Activated CD8-positive, alpha-beta memory T cell treated with anti-CD3 and anti-CD28 coated beads, Interleukin-2, amount 10 ng/mL, durations not matched to agents 7 days and 5 days (primary cell): ENCODE measurements around the gene LAG3. TPM values are rescaled to one million over a fixed set of nuclear protein-coding genes. Genes with fewer than 3 reads are reported as not detected.

Experiments
- ATAC-seq: fragments of 150-1000 bp; cut with Tn5 transposase; one replicate; pipeline ENCODE4 v1.10.0; 2021; ENCODE audit warnings: moderate library complexity
- CTCF ChIA-PET: fragments of 350-600 bp; sonication (Branson Sonifier 250); formaldehyde crosslinking; loops from one replicate; lab custom pipeline; 2021; ENCODE audit warnings: antibody characterized with exemption; lab: Charles Lee
- DNase-seq: peaks from one replicate; pipeline ENCODE4 v3.0.0-alpha.2; 2020
- H3K27ac Mint-ChIP-seq: one replicate; pipeline ENCODE4 v1.8.0; 2021; ENCODE audit warnings: mild to moderate bottlenecking, mixed read lengths
- H3K27me3 Mint-ChIP-seq: one replicate; pipeline ENCODE4 v1.8.0; 2021; ENCODE audit warnings: mixed read lengths
- H3K36me3 Mint-ChIP-seq: one replicate; pipeline ENCODE4 v1.8.0; 2021; ENCODE audit warnings: mild to moderate bottlenecking, mixed read lengths
- H3K4me1 Mint-ChIP-seq: one replicate; pipeline ENCODE4 v1.8.0; 2021; ENCODE audit warnings: mixed read lengths
- H3K4me3 Mint-ChIP-seq: one replicate; pipeline ENCODE4 v1.8.0; 2021; ENCODE audit warnings: mild to moderate bottlenecking, moderate library complexity, mixed read lengths
- H3K9me3 Mint-ChIP-seq: one replicate; pipeline ENCODE4 v1.8.0; 2022; ENCODE audit warnings: low read depth, mixed read lengths
- total RNA-seq, 2 experiments: library from RNA; stranded (reverse); gene quantifications; one replicate each; pipeline ENCODE4 v1.2.3, GENCODE V29; 2021

Gene LAG3
- total RNA-seq, 2 experiments from 2014 or later = 320 to 420 TPM

- no peak overlapping the region for H3K4me3 Mint-ChIP-seq
- no peak for DNase-seq
- no peak for ATAC-seq
Measured at GRCh38 chr12:6790496-6791150, 18.3 kb downstream of the LAG3 start.

GRCh38 chr12:6791931-6792520 lies 19.7 kb downstream of the LAG3 start:
- Mint-ChIP-seq H3K27ac (no peak overlapping the region), H3K9me3 (no peaks in the 10 kb centered on the region), H3K27me3 (peaks cover 29% of the 10 kb centered on the region), H3K4me3 (no peak overlapping the region), H3K4me1 (peaks cover 23% of the 10 kb centered on the region), H3K36me3 (no peaks in the 10 kb centered on the region)
- DNase-seq (no peak), ATAC-seq (no peak)
- CTCF ChIA-PET = interaction anchor here (1.0 to 2.5 kb wide), 7 partner anchors 12 to 39 kb away, joined by 3 to 11 read pairs (median 6); partner anchors contain the start of genes MLF2 and PTMS

More at GRCh38 chr12:6790496-6791150, 18.3 kb downstream of the LAG3 start:
- Mint-ChIP-seq H3K27ac (no peak overlapping the region), H3K9me3 (no peaks in the 10 kb centered on the region), H3K27me3 (peaks cover 21% of the 10 kb centered on the region), H3K36me3 (no peaks in the 10 kb centered on the region), H3K4me1 (peaks cover 27% of the 10 kb centered on the region)
- CTCF ChIA-PET = no interaction called here

GRCh38 chr12:6792522-6793201 lies 20.3 kb downstream of the LAG3 start:
- H3K4me3 Mint-ChIP-seq = no peak overlapping the region
- CTCF ChIA-PET = interaction anchor here (0.6 to 2.5 kb wide), 8 partner anchors 13 to 39 kb away, joined by 3 to 11 read pairs (median 6); partner anchors contain the start of genes MLF2 and PTMS
- ATAC-seq = peak; percentile 43
- H3K4me1 Mint-ChIP-seq = peaks cover 23% of the 10 kb centered on the region
- DNase-seq = no peak
- H3K9me3 Mint-ChIP-seq = no peaks in the 10 kb centered on the region
- H3K27me3 Mint-ChIP-seq = peaks cover 29% of the 10 kb centered on the region
- H3K36me3 Mint-ChIP-seq = no peaks in the 10 kb centered on the region
- H3K27ac Mint-ChIP-seq = no peak overlapping the region

- Mint-ChIP-seq H3K4me3 (no peak overlapping the region), H3K27me3 (peaks cover 24% of the 10 kb centered on the region), H3K4me1 (peaks cover 19% of the 10 kb centered on the region), H3K36me3 (no peaks in the 10 kb centered on the region), H3K27ac (no peak overlapping the region), H3K9me3 (no peaks in the 10 kb centered on the region)
- CTCF ChIA-PET = interaction anchor here (0.9 to 1.9 kb wide), 3 partner anchors 28 to 41 kb away, joined by 3 to 9 read pairs (median 7); partner anchors contain the start of genes MLF2 and PTMS
- no peak for DNase-seq
- ATAC-seq = no peak
Measured at GRCh38 chr12:6795088-6795487, 22.8 kb downstream of the LAG3 start.

GRCh38 chr12:6796576-6796975 lies 24.3 kb downstream of the LAG3 start:
- ATAC-seq (no peak), DNase-seq (no peak)
- Mint-ChIP-seq H3K27ac (no peak overlapping the region), H3K4me3 (no peak overlapping the region), H3K9me3 (no peaks in the 10 kb centered on the region), H3K27me3 (peaks cover 24% of the 10 kb centered on the region), H3K36me3 (no peaks in the 10 kb centered on the region), H3K4me1 (peaks cover 19% of the 10 kb centered on the region)
- CTCF ChIA-PET = interaction anchor here (1.4 to 1.9 kb wide), 3 partner anchors 10 to 43 kb away, joined by 4 to 9 read pairs (median 7); partner anchors contain the start of genes MLF2 and PTMS

GRCh38 chr12:6799147-6799546 lies 26.8 kb downstream of the LAG3 start:
- Mint-ChIP-seq H3K9me3 (no peaks in the 10 kb centered on the region), H3K4me1 (no peaks in the 10 kb centered on the region), H3K36me3 (no peaks in the 10 kb centered on the region), H3K27me3 (peaks cover 16% of the 10 kb centered on the region), H3K27ac (no peak overlapping the region), H3K4me3 (no peak overlapping the region)
- DNase-seq (no peak), ATAC-seq (no peak)
- CTCF ChIA-PET = no interaction called here

- peaks cover 6% of the 10 kb centered on the region for H3K4me1 Mint-ChIP-seq
- H3K36me3 Mint-ChIP-seq = no peaks in the 10 kb centered on the region
- H3K27me3 Mint-ChIP-seq = peaks cover 14% of the 10 kb centered on the region
- CTCF ChIA-PET = interaction anchor here (0.7 to 1.0 kb wide), 2 partner anchors 12 to 160 kb away, joined by 3 to 4 read pairs; partner anchors contain the start of gene ACRBP
- ATAC-seq = no peak
- no peaks in the 10 kb centered on the region for H3K9me3 Mint-ChIP-seq
- DNase-seq = no peak
- no peak overlapping the region for H3K4me3 Mint-ChIP-seq
- H3K27ac Mint-ChIP-seq = no peak overlapping the region
Measured at GRCh38 chr12:6807170-6807569, 34.9 kb downstream of the LAG3 start.

- Mint-ChIP-seq H3K27ac (no peak overlapping the region), H3K4me3 (no peak overlapping the region), H3K9me3 (no peaks in the 10 kb centered on the region), H3K27me3 (peaks cover 19% of the 10 kb centered on the region), H3K4me1 (peaks cover 6% of the 10 kb centered on the region), H3K36me3 (no peaks in the 10 kb centered on the region)
- CTCF ChIA-PET = interaction anchor here (0.7 to 1.5 kb wide), 2 partner anchors 16 to 69 kb away, joined by 3 to 4 read pairs; no protein-coding TSS in a partner anchor
- ATAC-seq (no peak), DNase-seq (no peak)
Measured at GRCh38 chr12:6809056-6809455, 36.7 kb downstream of the LAG3 start.

- ATAC-seq (no peak), DNase-seq (no peak)
- H3K4me3 Mint-ChIP-seq = no peak overlapping the region
- H3K9me3 Mint-ChIP-seq = no peaks in the 10 kb centered on the region
- H3K27ac Mint-ChIP-seq = no peak overlapping the region
- peaks cover 23% of the 10 kb centered on the region for H3K27me3 Mint-ChIP-seq
- CTCF ChIA-PET = interaction anchor here (1.1 to 2.0 kb wide), 2 partner anchors 18 to 57 kb away, joined by 3 to 8 read pairs; partner anchors contain the start of gene MLF2
- H3K36me3 Mint-ChIP-seq = no peaks in the 10 kb centered on the region
- H3K4me1 Mint-ChIP-seq = peaks cover 6% of the 10 kb centered on the region
Measured at GRCh38 chr12:6810758-6811157, 38.4 kb downstream of the LAG3 start.

GRCh38 chr12:6813363-6813762 lies 41.0 kb downstream of the LAG3 start:
- no peak overlapping the region for H3K27ac Mint-ChIP-seq
- CTCF ChIA-PET = interaction anchor here (0.6 to 2.5 kb wide), 8 partner anchors 8 to 59 kb away, joined by 3 to 12 read pairs (median 4); partner anchors contain the start of genes GPR162 and MLF2
- no peaks in the 10 kb centered on the region for H3K36me3 Mint-ChIP-seq
- no peak overlapping the region for H3K4me3 Mint-ChIP-seq
- no peak for ATAC-seq
- DNase-seq = no peak
- H3K27me3 Mint-ChIP-seq = peaks cover 19% of the 10 kb centered on the region
- peaks cover 6% of the 10 kb centered on the region for H3K4me1 Mint-ChIP-seq
- H3K9me3 Mint-ChIP-seq = no peaks in the 10 kb centered on the region

- no peaks in the 10 kb centered on the region for H3K9me3 Mint-ChIP-seq
- no peak for DNase-seq
- peaks cover 6% of the 10 kb centered on the region for H3K4me1 Mint-ChIP-seq
- no peak overlapping the region for H3K27ac Mint-ChIP-seq
- H3K27me3 Mint-ChIP-seq = peaks cover 23% of the 10 kb centered on the region
- CTCF ChIA-PET = interaction anchor here (0.5 to 1.2 kb wide), 3 partner anchors 12 to 49 kb away, joined by 3 read pairs; partner anchors contain the start of gene P3H3
- no peak overlapping the region for H3K4me3 Mint-ChIP-seq
- no peaks in the 10 kb centered on the region for H3K36me3 Mint-ChIP-seq
- no peak for ATAC-seq
Measured at GRCh38 chr12:6816598-6816997, 44.3 kb downstream of the LAG3 start.

- no peak overlapping the region for H3K4me3 Mint-ChIP-seq
- H3K36me3 Mint-ChIP-seq = no peaks in the 10 kb centered on the region
- peaks cover 25% of the 10 kb centered on the region for H3K27me3 Mint-ChIP-seq
- H3K4me1 Mint-ChIP-seq = peaks cover 9% of the 10 kb centered on the region
- ATAC-seq = no peak
- peak; percentile 41 for DNase-seq
- CTCF ChIA-PET = interaction anchor here (0.5 to 1.2 kb wide), 2 partner anchors 12 to 50 kb away, joined by 3 read pairs; partner anchors contain the start of gene P3H3
- no peak overlapping the region for H3K27ac Mint-ChIP-seq
- no peaks in the 10 kb centered on the region for H3K9me3 Mint-ChIP-seq
Measured at GRCh38 chr12:6817098-6817497, 44.8 kb downstream of the LAG3 start.

GRCh38 chr12:6817662-6818157 lies 45.4 kb downstream of the LAG3 start:
- CTCF ChIA-PET = interaction anchor here (1.5 kb wide), 1 partner anchor 52 kb away, joined by 3 read pairs; no protein-coding TSS in a partner anchor
- Mint-ChIP-seq H3K9me3 (no peaks in the 10 kb centered on the region), H3K36me3 (no peaks in the 10 kb centered on the region), H3K4me3 (no peak overlapping the region), H3K27ac (no peak overlapping the region), H3K4me1 (peaks cover 9% of the 10 kb centered on the region), H3K27me3 (peaks cover 29% of the 10 kb centered on the region)
- DNase-seq = no peak
- ATAC-seq = no peak
